Choroid plexus epithelial cell (primary cell): ENCODE measurements around the gene HIBADH.

Source experiments
- DNase-seq: peaks from one replicate; pipeline ENCODE4 v3.0.0-alpha.2; 2010; ENCODE audit warnings: low read depth
- H3K4me3 ChIP-seq: 2 replicates; pipeline ENCODE4 v1.5.1; 2011; ENCODE audit warnings: low read depth, mild to moderate bottlenecking, control low read depth, low read length, moderate library complexity
- CTCF ChIP-seq: conservative IDR thresholded peaks from 2 replicates; pipeline ENCODE4 v1.5.1; 2011; ENCODE audit warnings: low read depth, mild to moderate bottlenecking, control low read depth, inconsistent platforms, low read length, moderate library complexity

HIBADH gene

GRCh38 chr7:27614095-27614494, 48.6 kb downstream of the HIBADH start:
- no peak overlapping the region for H3K4me3 ChIP-seq
- TF ChIP-seq CTCF = no peak

GRCh38 chr7:27611059-27611458, 51.6 kb downstream of the HIBADH start:
- TF ChIP-seq CTCF = no peak
- DNase-seq = no peak
- H3K4me3 ChIP-seq = no peak overlapping the region

More at GRCh38 chr7:27614095-27614494, 48.6 kb downstream of the HIBADH start:
- DNase-seq = no peak

- H3K4me3 ChIP-seq = no peak overlapping the region
- no peak for TF ChIP-seq CTCF
- peak; percentile 48 for DNase-seq
Observed at GRCh38 chr7:27608776-27609495, 53.7 kb downstream of the HIBADH start.

- no peak for DNase-seq
- no peak for TF ChIP-seq CTCF
- H3K4me3 ChIP-seq = no peak overlapping the region
Observed at GRCh38 chr7:27607210-27607606, 55.5 kb downstream of the HIBADH start.

- no peak overlapping the region for H3K4me3 ChIP-seq
- DNase-seq = peak; percentile 14
- TF ChIP-seq CTCF = no peak
Observed at GRCh38 chr7:27606270-27607209, 56.1 kb downstream of the HIBADH start.

GRCh38 chr7:27605689-27606269, 56.9 kb downstream of the HIBADH start:
- TF ChIP-seq CTCF = peak; percentile 66
- H3K4me3 ChIP-seq = peak overlapping the region; percentile 31
- DNase-seq = peak; percentile 65
